Fibroblast of skin of right biceps (primary cell): ENCODE data around the gene FADS3.

Experiments
- DNase-seq: peaks from one replicate; pipeline ENCODE4 v3.0.0-alpha.2; 2013

FADS3 gene

GRCh38 chr11:61854966-61855714 is 36.2 kb downstream of the FADS3 start:
- DNase-seq = no peak

GRCh38 chr11:61854206-61854895 is 37.0 kb downstream of the FADS3 start:
- no peak for DNase-seq

- DNase-seq = no peak
Measured at GRCh38 chr11:61853698-61854169, 37.6 kb downstream of the FADS3 start.

- DNase-seq = no peak
Measured at GRCh38 chr11:61851900-61852295, 39.4 kb downstream of the FADS3 start.

- DNase-seq = no peak
Measured at GRCh38 chr11:61851113-61851899, 40.0 kb downstream of the FADS3 start.

- no peak for DNase-seq
Measured at GRCh38 chr11:61850687-61851086, 40.7 kb downstream of the FADS3 start.

- no peak for DNase-seq
Measured at GRCh38 chr11:61848631-61849030, 42.7 kb downstream of the FADS3 start.

GRCh38 chr11:61847914-61848581 is 43.3 kb downstream of the FADS3 start:
- DNase-seq = no peak

GRCh38 chr11:61846362-61847020 is 44.9 kb downstream of the FADS3 start:
- no peak for DNase-seq

- DNase-seq = no peak
Measured at GRCh38 chr11:61844909-61845565, 46.3 kb downstream of the FADS3 start.

GRCh38 chr11:61842528-61842820 is 48.9 kb downstream of the FADS3 start:
- DNase-seq = no peak

GRCh38 chr11:61841636-61842527 is 49.5 kb downstream of the FADS3 start:
- DNase-seq = no peak

GRCh38 chr11:61840371-61840770 is 51.0 kb downstream of the FADS3 start:
- no peak for DNase-seq

GRCh38 chr11:61839742-61840141 is 51.6 kb downstream of the FADS3 start:
- DNase-seq = no peak

- DNase-seq = no peak
Measured at GRCh38 chr11:61838921-61839320, 52.4 kb downstream of the FADS3 start.

GRCh38 chr11:61838501-61838900 is 52.8 kb downstream of the FADS3 start:
- DNase-seq = no peak

GRCh38 chr11:61837411-61838005 is 53.8 kb downstream of the FADS3 start:
- no peak for DNase-seq

GRCh38 chr11:61836193-61836592 is 55.2 kb downstream of the FADS3 start:
- DNase-seq = no peak

- DNase-seq = peak; percentile 76
Measured at GRCh38 chr11:61834278-61835048, 56.9 kb downstream of the FADS3 start.

- DNase-seq = no peak
Measured at GRCh38 chr11:61833926-61834277, 57.4 kb downstream of the FADS3 start.
